Ishikawa (cell line): ENCODE results near the gene SESN1.

Experiments
- CEBPB ChIP-seq: IDR thresholded peaks from 2 replicates; pipeline ENCODE4 v1.6.1; 2012
- EP300 ChIP-seq: IDR thresholded peaks from 2 replicates; pipeline ENCODE4 v1.6.1; 2012; ENCODE audit warnings: borderline replicate concordance
- MAX ChIP-seq: IDR thresholded peaks from 2 replicates; pipeline ENCODE4 v1.6.1; 2012

GRCh38 chr6:109028439-109028838 lies 66.2 kb downstream of the SESN1 start:
- TF ChIP-seq EP300 (no peak), CEBPB (no peak), MAX (no peak)
